Measurements from ENCODE around the gene FAM184B. TPM values are rescaled to one million over a fixed set of nuclear protein-coding genes. Genes with fewer than 3 reads are reported as not detected.

FAM184B gene
- total RNA-seq, 1 experiment from 2014 or later, result 0.07 TPM

GRCh38 chr4:17665852-17666251 lies 115.6 kb downstream of the FAM184B start:
- no peak overlapping the region for H3K9ac ChIP-seq (ENCODE audit: low read length)
- H3K79me2 ChIP-seq (ENCODE audit: insufficient read depth, low read length), result no peaks in the 10 kb centered on the region
- H4K20me1 ChIP-seq (ENCODE audit: insufficient read depth), result no peaks in the 10 kb centered on the region
- H3K36me3 ChIP-seq (ENCODE audit: control insufficient read depth in 1 of 2, insufficient read depth in 2 of 2, low read length in 2 of 2), result no peaks in the 10 kb centered on the region
- TF ChIP-seq SRF (IDR thresholded peaks at IDR 0.05; ENCODE audit: low read depth) (no peak), EZH2phosphoT487 (IDR thresholded peaks at IDR 0.05; ENCODE audit: borderline replicate concordance) (no peak), CTCF (IDR thresholded peaks at IDR 0.05 in 2 of 3, conservative IDR thresholded peaks at IDR 0.05 in 1 of 3; ENCODE audit: borderline replicate concordance in 1 of 3, insufficient read depth in 1 of 3, low read depth in 2 of 3, low read length in 2 of 3) (no peak), EZH2 (IDR thresholded peaks at IDR 0.05) (no peak), ZBTB33 (IDR thresholded peaks at IDR 0.05; ENCODE audit: extremely low read depth, insufficient replicate concordance, low read length) (no peak), ATF3 (IDR thresholded peaks at IDR 0.05) (no peak), RAD21 (IDR thresholded peaks at IDR 0.05; ENCODE audit: low read depth) (no peak), CEBPB (IDR thresholded peaks at IDR 0.05; ENCODE audit: low read depth) (no peak), JUND (IDR thresholded peaks at IDR 0.05) (no peak), FOSL1 (IDR thresholded peaks at IDR 0.05; ENCODE audit: low read depth) (no peak), EGR1 (IDR thresholded peaks at IDR 0.05; ENCODE audit: low read depth) (no peak), ZNF274 (IDR thresholded peaks at IDR 0.05; ENCODE audit: low read depth, low read length) (no peak), ELF1 (IDR thresholded peaks at IDR 0.05; ENCODE audit: borderline replicate concordance, low read depth) (no peak), SP1 (IDR thresholded peaks at IDR 0.05; ENCODE audit: low read depth) (no peak)
- no peak overlapping the region for H3K27ac ChIP-seq (ENCODE audit: low read depth, low read length)
- ChIA-PET RAD21 (ENCODE audit: low non-redundant PET in 1 of 2, low total read pairs in 2 of 2, uncharacterized antibody in 2 of 2, unreplicated experiment in 2 of 2) (no interaction called here), CTCF (no interaction called here), POLR2A (no interaction called here)
- BruUV-seq (replicated peaks), result no TSS peak
- H3K4me1 ChIP-seq (ENCODE audit: control insufficient read depth in 1 of 2, insufficient read depth in 2 of 2, low read length in 2 of 2), result peaks cover 0 to 5% of the 10 kb centered on the region in 2 experiments; a peak in 2 of 4 replicates
- intact Hi-C loops (cut with micrococcal nuclease), result no loop called here
- DNase-seq (ENCODE audit: low read depth, low spot score) (no peak), ATAC-seq (no peak)
- no peaks in the 10 kb centered on the region for H3K27me3 ChIP-seq (ENCODE audit: insufficient read depth, low read length)
- no peak overlapping the region for H2AFZ ChIP-seq (ENCODE audit: low read depth, low read length, poor library complexity, severe bottlenecking)
- no peak overlapping the region for H3K4me3 ChIP-seq (replicated peaks in 1 of 2; ENCODE audit: low read depth in 1 of 2, low read length in 2 of 2)
- H3K9me3 ChIP-seq (ENCODE audit: control insufficient read depth in 1 of 2, insufficient read depth in 1 of 2, low read depth in 1 of 2, low read length in 2 of 2), result no peaks in the 10 kb centered on the region
- no peaks in the 10 kb centered on the region for H3K9me2 ChIP-seq (ENCODE audit: insufficient read depth)
- H3K4me2 ChIP-seq (ENCODE audit: low read length), result no peak overlapping the region

Measured in HCT116 (cell line).